COLO668 (cell line): Measurements from ENCODE around the gene TFCP2.
"Not testable (repeated sequence)": the region's sequence is repeated elsewhere in the genome, so short reads cannot be mapped to it uniquely, and the experiment has no call there.

Source experiments
- DNase-seq: peaks from one replicate; lab custom pipeline; 2025; ENCODE audit not compliant: unreplicated experiment; lab: John Stamatoyannopoulos, UW

TFCP2 gene, protein sequence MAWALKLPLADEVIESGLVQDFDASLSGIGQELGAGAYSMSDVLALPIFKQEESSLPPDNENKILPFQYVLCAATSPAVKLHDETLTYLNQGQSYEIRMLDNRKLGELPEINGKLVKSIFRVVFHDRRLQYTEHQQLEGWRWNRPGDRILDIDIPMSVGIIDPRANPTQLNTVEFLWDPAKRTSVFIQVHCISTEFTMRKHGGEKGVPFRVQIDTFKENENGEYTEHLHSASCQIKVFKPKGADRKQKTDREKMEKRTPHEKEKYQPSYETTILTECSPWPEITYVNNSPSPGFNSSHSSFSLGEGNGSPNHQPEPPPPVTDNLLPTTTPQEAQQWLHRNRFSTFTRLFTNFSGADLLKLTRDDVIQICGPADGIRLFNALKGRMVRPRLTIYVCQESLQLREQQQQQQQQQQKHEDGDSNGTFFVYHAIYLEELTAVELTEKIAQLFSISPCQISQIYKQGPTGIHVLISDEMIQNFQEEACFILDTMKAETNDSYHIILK

DNA sequence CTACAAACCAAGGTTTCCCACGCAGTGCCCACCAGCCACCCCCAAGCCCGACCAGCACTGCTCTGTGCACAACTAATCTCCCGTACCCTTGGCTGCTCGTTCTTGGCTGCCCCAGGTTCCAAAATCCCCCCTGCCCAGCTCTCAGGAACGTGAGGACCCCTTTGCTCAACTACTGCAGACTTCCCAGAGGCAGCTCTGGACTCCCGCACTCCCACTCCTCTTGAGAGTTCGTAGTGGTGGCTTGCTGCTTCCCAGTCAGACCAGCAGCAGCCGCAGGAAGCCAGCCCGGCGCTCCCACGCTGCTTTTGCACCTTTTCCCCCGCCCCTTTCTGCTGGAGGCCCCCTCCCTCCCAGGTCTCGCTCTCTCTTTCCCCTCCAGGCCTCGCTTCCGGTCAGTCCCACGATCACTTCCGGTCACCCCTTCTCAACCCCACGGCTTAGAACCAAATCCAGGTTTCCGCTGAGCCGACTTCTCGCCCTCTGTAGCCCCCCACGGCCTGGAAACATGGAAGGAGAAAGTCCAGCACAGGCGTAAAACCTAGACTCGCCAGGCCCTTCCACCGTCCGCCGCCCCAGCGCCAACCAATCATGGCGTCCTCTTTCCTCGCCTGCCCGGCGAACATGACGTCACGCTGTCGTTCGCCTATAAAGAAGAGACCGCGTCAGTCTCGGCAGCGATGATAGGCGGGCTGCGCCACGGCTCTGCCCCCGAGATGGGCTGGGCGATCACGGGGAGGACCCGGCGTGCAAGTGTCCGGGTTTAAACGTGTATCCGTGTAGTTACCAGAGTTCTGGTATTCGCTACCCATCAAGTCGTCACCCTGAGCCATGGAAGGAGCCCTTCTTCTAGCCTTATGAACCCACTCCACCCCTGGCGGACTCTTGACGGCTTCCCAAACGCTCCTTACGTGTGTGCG lies at the start of gene TFCP2:
Gene TFCP2 (minus strand): TSS at position 621 of the 917 bp plus-strand sequence. CDS start 713 bp downstream, outside the sequence.
- DNase-seq = peak; percentile 92

DNA sequence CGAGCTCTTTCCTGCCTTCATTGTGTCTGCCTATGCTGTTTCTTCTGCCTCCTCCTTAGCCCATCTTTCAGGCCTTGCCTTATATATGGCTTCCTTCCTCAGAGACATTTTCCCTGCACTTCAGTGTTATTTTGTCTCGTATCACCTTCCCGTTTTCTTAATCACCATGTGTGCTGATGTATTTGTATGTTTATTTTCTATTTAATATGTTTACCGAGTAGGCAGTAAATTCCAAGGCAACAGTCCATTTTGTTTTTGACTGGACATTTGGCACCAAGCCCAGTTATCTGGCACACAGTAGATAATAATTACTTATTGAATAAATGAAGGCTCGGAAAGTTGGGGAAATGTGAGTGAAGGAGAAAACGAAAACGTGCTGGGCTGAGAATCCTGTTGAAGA lies 49.5 kb upstream of the TFCP2 start:
- no peak for DNase-seq

DNA sequence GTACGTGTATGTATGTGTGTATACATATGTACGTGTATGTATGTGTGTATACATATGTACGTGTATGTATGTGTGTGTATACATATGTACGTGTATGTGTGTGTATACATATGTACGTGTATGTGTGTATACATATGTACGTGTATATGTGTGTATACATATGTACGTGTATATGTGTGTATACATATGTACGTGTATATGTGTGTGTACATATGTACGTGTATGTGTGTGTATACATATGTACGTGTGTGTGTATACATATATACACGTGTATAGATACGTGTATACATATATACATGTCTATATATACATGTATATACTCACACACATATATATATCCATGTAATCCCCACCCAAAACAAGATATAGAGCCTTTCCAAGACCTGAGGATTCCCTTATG lies 46.9 kb upstream of the TFCP2 start:
- DNase-seq = not testable (repeated sequence)

DNA sequence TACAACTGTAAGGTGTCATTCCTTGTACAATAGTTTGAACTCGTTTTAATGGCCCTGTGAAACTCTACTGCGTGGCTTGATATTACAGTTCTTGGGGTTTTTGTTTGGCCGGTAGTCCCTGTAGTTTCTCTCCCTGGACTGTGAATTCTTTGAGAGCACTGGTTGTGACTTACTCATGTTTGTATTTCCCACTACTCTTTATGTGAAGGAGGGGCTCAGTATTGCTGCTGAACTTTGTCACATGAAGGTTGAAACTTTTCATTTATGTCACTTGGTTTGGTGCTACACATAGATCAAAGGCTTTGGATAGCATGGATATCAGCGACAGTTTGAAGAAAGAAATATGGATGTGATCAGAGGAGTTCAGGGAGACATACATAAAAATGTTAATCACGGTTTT lies 46.4 kb upstream of the TFCP2 start:
- DNase-seq = no peak

DNA sequence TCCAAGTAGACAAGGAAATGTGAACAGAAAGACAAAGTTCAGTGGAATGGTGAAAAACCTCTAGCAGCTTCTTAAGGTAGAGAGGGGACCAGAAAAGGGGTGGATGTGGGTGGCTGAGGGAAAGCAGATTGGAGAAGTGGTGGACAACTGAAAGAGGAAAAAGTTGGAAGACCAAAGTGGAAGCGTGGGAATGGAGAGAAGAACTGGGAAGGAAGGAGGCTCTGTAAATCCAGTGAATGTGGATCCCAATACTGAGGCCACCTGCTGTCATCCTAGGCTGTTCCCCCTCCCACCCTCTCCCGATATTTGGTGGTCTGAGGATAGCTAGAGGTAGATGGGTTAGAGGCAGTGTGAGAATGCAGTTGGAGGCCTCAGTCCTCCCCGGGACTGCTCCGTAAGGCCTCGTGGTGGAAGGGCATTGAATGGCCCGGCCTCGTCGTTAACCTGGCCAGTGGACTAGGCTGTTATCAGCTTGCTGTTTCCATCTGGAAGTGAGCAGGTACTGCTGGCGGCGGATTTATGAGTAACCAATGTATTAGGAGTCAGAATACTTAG lies 45.7 kb upstream of the TFCP2 start:
- peak; percentile 4 for DNase-seq

DNA sequence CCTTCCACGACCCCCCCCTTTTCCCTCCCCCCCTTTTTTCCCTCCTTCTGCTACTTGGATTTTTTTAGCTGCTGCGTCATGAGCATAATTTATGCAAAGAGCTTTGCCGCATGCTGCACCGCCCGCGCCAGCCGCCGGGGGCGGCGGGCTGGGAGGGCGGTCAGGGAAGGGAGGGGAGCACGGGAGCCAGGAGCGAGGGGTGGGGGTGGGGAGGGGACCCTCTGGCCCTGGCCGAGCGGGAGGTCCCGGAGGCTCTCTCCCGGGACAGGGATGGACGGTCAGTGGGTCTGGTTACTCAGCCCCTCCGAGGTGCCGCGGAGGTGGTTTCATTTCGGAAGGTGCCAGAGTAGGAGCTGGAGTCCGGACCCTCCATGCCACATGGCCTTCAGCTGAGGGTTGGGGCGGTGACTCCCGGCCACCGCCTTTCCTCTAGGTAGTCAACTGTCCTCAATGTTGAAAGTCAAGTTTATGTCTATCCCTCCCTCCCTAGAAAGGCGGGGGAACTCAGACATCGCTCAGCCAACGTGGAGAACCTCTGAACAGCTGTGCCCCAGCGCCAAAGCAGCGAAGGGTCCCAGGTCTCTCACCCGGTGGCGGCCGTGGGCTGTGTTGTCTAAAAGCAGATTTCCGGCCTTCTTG lies 45.2 kb upstream of the TFCP2 start, which contains the start of gene POU6F1:
Gene POU6F1 (minus strand): TSS at position 95 of the 639 bp plus-strand sequence. CDS start 11,226 bp downstream, outside the sequence.
- peak; percentile 63 for DNase-seq

DNA sequence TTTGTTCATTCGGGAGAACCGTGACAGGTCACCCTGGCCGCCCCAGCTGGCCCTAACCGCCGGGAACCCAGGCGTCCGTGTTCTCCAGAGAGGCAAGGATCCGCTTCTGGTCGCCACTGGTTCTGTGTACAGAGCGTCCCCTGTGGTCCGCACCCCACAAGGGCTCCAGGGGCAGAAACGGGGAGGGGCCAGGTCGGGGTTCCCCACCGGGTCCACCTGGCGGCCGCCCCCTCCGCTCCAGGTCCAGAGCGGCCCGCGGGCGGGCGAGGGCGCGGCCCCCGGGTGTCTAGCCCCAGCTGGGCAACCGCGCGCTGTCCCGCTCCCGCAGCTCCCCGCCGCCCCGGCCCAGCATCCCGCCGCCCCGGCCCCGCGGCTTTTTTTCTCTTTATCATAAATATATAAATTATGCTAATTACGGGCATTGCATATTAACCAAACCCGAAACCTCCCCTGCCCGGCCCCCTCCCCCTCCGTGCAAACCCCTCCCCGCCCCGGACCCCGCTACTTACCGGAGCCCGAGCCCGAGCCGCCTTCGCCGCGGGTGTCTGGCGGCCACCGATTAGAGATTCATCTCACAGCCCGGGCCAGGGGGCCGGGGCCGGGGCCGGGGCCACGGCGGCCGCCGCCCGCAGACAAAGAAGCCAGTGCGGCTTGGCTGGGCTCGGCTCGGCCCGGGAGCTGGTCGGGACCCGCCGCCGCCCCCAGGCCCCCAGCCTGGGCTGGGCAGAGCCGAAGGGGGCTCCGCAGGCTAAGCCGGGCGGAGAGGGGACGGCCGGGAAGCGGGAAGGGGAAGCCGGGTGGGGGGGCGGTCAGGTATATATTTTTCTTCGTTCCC lies 44.4 kb upstream of the TFCP2 start:
- DNase-seq = peak; percentile 25

DNA sequence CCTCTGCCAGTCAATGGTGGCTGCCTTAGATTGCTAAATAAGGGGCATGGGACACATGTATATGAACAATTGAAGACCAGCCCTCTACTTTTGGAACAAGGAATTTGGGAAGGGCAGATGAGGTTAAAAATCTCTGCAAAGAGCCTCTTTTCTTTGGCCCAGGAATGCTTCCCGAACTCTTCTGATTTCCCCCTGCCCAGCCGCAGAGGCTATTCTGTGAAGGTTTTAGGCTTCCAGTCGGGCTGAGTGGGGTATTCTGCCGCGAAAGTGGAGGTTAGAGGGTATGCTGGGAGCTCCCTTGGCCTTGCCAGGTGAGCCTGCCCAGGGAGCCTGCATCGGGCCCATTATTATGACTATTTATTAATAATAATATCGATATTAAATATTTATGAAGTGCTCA lies 43.7 kb upstream of the TFCP2 start:
- no peak for DNase-seq

DNA sequence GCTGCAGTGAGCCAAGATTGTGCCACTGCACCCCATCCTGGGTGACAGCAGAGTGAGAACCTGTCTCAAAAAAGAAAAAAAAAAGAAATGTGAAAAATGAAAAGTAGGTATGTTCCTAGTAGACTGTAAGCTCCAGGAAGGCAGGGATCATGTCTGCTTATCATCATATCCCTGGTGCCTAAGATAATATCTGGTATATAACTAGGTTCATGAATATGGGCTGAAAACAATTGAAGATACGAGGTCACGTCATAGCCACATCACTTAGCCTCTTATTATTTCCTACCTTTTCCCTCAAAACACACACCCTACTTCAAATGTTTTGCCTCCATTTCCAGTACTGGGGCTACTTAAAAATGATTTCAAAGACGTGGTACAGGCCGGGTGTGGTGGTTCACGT lies 42.0 kb upstream of the TFCP2 start:
- DNase-seq = no peak

DNA sequence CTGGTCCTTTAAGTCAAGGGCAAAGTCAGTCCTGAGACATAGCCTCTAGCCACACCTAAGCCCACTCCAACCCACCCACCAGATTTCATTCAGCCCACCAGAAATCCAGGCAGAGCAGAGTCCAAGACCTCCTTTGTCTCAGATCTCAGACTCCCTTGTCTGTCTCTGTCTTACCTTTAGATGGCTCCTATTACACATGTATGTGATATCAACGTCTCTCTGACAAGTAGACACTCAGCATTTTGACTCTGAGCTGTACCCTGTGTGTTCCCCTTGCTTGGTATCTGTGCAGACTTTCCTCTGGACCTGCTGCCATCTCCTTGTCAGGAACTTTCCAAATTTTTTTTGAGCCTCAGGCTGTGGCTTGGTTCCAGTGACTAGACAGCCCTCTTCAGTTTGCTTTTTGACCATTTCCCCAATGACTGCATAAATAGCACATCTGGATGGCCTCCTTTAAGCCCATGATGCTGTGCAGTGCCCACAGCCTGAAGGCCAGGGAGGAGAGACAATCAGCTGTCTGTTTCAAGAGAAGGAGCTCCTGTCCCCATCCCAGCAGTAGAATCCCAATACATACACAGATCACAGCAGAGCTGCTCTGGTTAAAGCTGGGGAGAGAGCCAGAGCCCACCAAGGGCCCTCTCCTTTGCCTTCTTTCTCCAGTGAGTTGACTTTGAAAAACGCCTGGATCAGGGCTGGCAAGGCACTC lies 37.9 kb upstream of the TFCP2 start:
- DNase-seq = no peak

DNA sequence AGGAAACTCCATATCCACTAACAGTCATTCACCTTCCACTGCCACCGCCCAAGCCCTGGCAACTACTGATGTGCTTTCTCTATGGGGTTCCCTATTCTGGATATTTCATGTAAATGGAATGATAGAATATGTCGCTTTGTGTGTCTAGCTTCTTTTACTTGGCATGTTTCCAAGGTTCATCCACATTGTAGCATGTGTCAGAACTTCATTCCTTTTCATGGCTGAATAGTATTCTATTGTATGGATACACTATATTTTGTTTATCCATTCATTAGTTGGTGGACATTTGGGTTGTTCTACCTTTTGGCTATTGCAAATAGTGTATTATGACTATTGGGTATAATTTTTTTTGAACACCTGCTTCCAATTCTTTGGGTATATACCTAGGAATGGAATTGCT lies 36.3 kb upstream of the TFCP2 start:
- DNase-seq = no peak

DNA sequence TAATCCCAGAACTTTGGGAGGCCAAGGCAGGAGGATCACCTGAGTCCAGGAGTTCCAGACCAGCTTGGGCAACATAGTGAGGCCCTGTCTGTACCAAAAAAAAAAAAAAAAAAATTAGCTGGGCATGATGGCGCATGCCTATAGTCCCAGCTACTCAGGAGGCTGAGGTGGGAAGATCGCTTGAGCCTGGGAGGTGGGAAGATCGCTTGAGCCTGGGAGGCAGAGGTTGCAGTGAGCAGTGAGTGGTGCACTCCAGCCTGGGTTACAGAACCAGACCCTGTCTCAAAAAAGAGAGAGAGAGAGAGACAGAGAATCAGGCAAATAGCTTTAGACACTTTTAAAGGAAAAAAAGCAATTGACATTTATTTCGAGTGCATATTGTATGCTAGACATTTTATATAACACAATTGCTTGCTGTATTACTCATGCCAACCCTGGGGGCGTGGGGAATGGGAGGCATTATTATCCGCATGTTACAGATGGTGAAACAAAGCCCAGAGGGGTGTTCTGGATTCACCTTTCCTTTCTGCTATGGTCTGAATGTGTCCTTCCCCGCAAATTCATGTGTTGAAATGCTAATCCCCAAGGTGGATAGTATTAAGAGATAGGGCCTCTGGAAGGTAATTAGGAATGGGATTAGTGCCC lies 35.2 kb upstream of the TFCP2 start:
- DNase-seq = no peak

DNA sequence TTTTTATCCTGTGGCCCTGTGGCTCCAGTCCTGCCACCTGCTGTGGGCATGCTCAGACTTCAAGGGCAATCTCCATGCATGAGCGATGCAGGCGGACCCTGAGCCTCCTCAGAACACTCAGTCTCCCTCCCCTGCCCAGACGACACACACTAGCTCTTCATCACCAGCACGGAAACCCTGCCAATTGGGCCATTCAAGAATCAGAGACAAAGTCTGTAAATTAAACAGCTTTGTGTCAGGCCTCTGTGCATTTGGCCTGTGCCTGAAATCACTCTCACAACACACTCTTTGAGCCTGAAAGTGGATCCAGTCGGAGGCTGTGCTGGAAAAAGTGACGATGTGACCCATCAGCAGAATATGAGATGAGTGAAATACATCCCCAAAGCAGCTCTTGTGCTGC lies 32.4 kb upstream of the TFCP2 start:
- no peak for DNase-seq

DNA sequence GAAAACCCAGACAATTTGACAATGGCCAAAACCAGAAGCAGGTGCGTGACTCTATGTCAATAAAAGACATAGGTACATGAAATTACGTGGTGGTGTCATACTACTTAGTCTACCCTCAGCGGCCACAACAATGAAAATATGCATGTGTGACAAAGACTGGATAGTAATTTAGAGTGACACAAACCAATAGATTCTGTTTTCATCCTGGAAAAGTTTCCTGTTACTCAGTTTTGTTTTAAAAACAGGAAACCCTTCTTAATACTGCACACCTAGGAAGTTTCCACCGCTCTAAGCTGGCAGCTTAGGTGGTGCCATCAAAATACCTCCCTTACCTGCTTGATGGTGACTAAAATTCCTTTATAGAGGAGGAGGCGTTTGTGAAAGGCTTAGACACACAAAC lies 29.8 kb upstream of the TFCP2 start:
- no peak for DNase-seq

DNA sequence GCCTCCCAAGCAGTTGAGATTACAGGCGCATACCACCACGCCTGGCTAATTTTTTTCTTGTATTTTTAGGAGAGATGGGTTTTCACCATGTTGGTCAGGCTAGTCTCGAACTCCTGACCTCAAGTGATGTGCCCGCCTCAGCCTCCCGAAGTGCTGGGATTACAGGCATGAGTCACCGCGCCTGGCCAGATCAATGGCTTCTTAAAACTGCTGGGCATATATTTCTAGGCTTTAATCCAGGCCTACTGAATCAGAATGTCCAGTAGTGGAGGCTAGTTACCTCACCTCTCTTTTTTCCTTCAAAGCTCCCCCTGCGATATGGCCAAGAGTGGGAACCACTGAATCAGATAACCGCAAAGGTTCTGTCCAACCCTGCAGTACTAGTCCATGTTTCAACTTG lies 27.9 kb upstream of the TFCP2 start:
- no peak for DNase-seq

DNA sequence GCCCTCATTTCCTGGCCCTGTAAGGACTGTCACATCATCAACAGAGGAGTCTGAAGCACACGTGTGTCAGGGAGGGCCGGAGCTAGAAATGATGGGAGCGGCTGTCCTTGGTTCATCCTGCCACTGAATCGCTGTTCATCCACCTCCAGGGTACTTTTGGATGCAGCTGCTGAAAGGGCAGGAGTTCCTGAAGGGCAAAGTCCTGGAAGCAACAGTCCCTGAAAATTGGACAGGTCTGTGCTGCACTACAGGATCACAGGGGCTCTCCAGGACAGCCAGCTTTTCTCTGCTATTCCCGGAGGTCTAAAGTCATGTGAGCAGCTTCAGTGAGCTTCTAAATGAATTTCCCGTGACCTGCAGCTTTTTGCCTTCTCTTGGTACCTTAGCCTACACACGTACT lies 27.2 kb upstream of the TFCP2 start:
- no peak for DNase-seq

DNA sequence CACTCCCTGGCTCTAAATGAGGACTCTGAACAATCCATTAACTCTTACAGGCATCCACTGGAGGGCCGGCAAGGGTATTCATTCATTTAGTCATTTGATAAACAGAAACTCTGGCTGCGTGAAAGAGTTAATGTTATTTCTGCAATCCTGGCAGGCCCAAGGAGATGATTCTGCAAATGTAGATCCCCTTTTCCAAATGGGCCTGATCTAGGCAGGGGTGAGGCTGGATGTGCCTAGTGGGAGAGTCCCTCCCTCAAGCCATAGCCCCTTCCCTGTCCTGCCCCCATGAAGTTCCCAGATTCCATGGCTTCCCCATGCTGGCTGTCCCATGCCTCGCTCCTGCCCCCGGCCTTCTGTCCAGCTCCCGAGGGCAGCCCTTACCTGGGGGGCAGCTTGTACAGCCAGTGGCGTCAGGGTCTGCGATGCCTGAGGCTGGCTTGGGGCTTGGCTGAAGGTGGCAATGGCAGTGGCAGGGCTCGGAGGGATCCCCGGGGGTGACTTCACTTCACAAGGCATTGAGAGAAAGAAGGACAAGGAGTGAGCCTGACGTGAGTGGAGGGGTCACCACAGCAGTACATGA lies 26.5 kb upstream of the TFCP2 start:
- DNase-seq = no peak

DNA sequence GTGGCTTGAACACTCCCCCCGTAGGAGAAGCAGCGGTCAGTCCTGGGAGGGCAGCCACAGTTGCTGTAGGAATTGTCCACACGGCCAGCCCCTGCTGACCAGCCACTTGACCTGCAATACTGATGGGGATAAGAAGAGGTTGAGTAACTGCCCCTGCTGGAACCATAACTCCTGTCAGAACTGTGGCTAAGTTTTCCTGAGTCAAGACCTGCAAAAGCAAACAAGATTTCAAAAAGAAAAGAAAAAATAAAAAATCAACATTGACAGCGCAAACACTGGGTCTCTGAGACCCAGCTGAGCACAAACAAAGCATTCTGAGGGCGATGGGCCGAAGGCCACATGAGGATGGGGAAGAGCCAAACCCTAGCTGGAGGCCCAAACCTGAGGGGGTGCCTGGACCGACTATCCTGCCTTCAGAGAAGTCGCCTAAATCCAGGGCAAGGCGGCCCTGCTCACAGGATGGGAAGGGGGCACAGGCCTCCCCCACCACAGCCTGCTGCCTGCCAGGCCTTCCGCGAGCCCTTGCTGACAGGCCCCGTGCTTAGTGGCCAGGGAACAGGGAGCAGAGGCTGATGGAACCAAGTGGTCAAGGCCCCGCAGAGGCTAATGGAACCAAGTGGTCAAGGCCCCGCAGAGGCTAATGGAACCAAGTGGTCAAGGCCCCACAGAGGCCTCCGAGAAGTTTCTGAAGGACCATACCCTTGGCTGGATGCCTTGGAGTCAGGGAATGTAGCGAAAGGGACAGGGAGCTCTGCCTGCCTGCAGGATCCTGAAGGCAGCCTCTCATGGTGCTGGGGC lies 25.8 kb upstream of the TFCP2 start:
- no peak for DNase-seq
